Brain microvascular endothelial cell (primary cell): ENCODE measurements around the gene USH2A.

Source experiments
- DNase-seq: peaks from one replicate; pipeline ENCODE4 v3.0.0-alpha.2; 2020
- H3K27ac ChIP-seq: fragments of 250-450 bp; sonication (Bioruptor Pico); 2 replicates; pipeline ENCODE4 v1.5.1; 2020; ENCODE audit warnings: mild to moderate bottlenecking, moderate library complexity
- H3K27me3 ChIP-seq: fragments of 250-450 bp; sonication (Bioruptor Pico); replicated peaks from 2 replicates; pipeline ENCODE4 v1.5.1; 2020; ENCODE audit warnings: mild to moderate bottlenecking
- H3K36me3 ChIP-seq: fragments of 250-450 bp; sonication (Bioruptor Pico); replicated peaks from 2 replicates; pipeline ENCODE4 v1.5.1; 2020; ENCODE audit warnings: mild to moderate bottlenecking
- H3K4me3 ChIP-seq: 2 replicates; pipeline ENCODE4 v1.5.1; 2011; ENCODE audit warnings: low read depth, mild to moderate bottlenecking, control low read depth, low read length, moderate library complexity
- CTCF ChIP-seq: IDR thresholded peaks from 2 replicates; pipeline ENCODE4 v1.5.1; 2011; ENCODE audit warnings: low read depth, mild to moderate bottlenecking, moderate library complexity, low read length, control low read depth, inconsistent platforms; ENCODE audit errors: missing control alignments
- in situ Hi-C: cut with HindIII; loops from 2 replicates; pipeline ENCODE4 v1.10.0; 2017; ENCODE audit warnings: low sequenced_read_pairs, low pct_ligation_motif_present

Gene USH2A

DNA sequence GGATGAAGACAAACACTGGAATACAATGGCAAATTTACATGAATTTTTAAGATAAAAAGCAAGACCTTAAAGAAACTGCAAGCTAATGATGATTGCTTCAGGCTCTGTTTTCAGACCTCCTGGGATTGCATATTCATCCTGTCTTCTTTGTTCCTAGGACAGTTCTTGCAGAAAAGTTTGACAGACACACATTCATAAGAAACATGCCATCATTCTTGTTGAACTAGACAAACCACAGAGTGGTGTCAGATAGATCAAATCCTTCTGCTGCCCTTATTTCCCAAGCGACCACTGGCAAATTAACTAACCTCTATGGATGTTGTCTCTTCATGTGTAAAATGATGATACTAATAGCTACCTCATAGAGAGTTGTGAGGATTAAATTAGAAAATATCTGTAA is 674.8 kb downstream of the USH2A start:
- Histone ChIP-seq H3K27ac (no peak overlapping the region), H3K27me3 (no peaks in the 10 kb centered on the region), H3K36me3 (no peaks in the 10 kb centered on the region), H3K4me3 (no peak overlapping the region)
- in situ Hi-C loops: no loop called here
- TF ChIP-seq CTCF: no peak
- DNase-seq: no peak

- H3K36me3 ChIP-seq: no peaks in the 10 kb centered on the region
- no peaks in the 10 kb centered on the region for H3K27me3 ChIP-seq
- in situ Hi-C loops: no loop called here
- no peak for TF ChIP-seq CTCF
- H3K27ac ChIP-seq: no peak overlapping the region
- no peak overlapping the region for H3K4me3 ChIP-seq
- DNase-seq: no peak
These were observed 678.8 kb downstream of the USH2A start for GRCh38 chr1:215744419-215744818.

- Histone ChIP-seq H3K27ac (no peak overlapping the region), H3K27me3 (no peaks in the 10 kb centered on the region), H3K4me3 (no peak overlapping the region), H3K36me3 (no peaks in the 10 kb centered on the region)
- no peak for DNase-seq
- in situ Hi-C loops: no loop called here
- TF ChIP-seq CTCF: no peak
These were observed 684.2 kb downstream of the USH2A start for GRCh38 chr1:215739025-215739424.

- Histone ChIP-seq H3K27ac (no peak overlapping the region), H3K27me3 (no peaks in the 10 kb centered on the region), H3K36me3 (no peaks in the 10 kb centered on the region), H3K4me3 (no peak overlapping the region)
- no peak for TF ChIP-seq CTCF
- in situ Hi-C loops: no loop called here
- no peak for DNase-seq
These were observed 691.5 kb downstream of the USH2A start for GRCh38 chr1:215731699-215732098.

GRCh38 chr1:215730600-215730999 is 692.6 kb downstream of the USH2A start:
- no peak for DNase-seq
- H3K27ac ChIP-seq: no peak overlapping the region
- in situ Hi-C loops: no loop called here
- TF ChIP-seq CTCF: no peak
- H3K4me3 ChIP-seq: no peak overlapping the region
- no peaks in the 10 kb centered on the region for H3K36me3 ChIP-seq
- no peaks in the 10 kb centered on the region for H3K27me3 ChIP-seq

- DNase-seq: no peak
- TF ChIP-seq CTCF: no peak
- Histone ChIP-seq H3K4me3 (no peak overlapping the region), H3K36me3 (no peaks in the 10 kb centered on the region), H3K27me3 (no peaks in the 10 kb centered on the region), H3K27ac (no peak overlapping the region)
- in situ Hi-C loops: no loop called here
These were observed 695.1 kb downstream of the USH2A start for GRCh38 chr1:215728169-215728568.
